HepG2 (cell line): ENCODE measurements around the gene ABCG1. TPM values are rescaled to one million over a fixed set of nuclear protein-coding genes. Genes with fewer than 3 reads are reported as not detected.

Source experiments
- ATAC-seq: fragments of 200-7000 bp; cut with Tn5 transposase; 3 replicates; pipeline ENCODE4 v1.9.1; 2020; ENCODE audit warnings: mild to moderate bottlenecking, moderate library complexity
- BruUV-seq: library from RNA; stranded (reverse); fragments of 400-500 nt; replicated peaks from 2 replicates; lab custom pipeline; 2021; lab: Mats Ljungman, UMichigan
- CTCF ChIA-PET: fragments of 300-600 bp; formaldehyde crosslinking; extraction: SDS; loops from one replicate; lab custom pipeline; 2021; ENCODE audit warnings: low total read pairs, inconsistent platforms, low intra/inter-chr PET ratio; lab: Yijun Ruan, JAX
- POLR2A ChIA-PET: fragments of 350-600 bp; sonication (Branson Sonifier 250); formaldehyde crosslinking; loops from one replicate; lab custom pipeline; 2020; ENCODE audit warnings: antibody characterized with exemption, inconsistent platforms; lab: Yijun Ruan, JAX
- DNase-seq: peaks from one replicate; pipeline ENCODE4 v3.0.0-alpha.2; 2015; ENCODE audit warnings: low spot score
- FAIRE-seq: peaks from 3 replicates; lab custom pipeline; 2011; peaks lifted over from hg19 to GRCh38; lab: Jason Lieb, UNC
- H2AFZ ChIP-seq: one replicate; pipeline ENCODE4 v1.6.1; 2011; ENCODE audit warnings: low read length, inconsistent platforms
- H3K27ac ChIP-seq: fragments of 300-600 bp; 3 replicates; pipeline ENCODE4 v1.8.0; 2011; ENCODE audit warnings: mixed run types, mild to moderate bottlenecking, mixed read lengths, low read length, inconsistent platforms; ENCODE audit not compliant: insufficient read depth; ENCODE audit errors: extremely low read length
- H3K27me3 ChIP-seq, 2 experiments: fragments of 200-600 bp in 1 of 2; 2 replicates in 1 of 2; 3 replicates in 1 of 2; pipeline versions ENCODE4 v1.6.0 to v1.8.0; 2011; ENCODE audit warnings: low read length in 2 of 2, mild to moderate bottlenecking in 2 of 2, moderate library complexity in 2 of 2, inconsistent platforms in 1 of 2; ENCODE audit not compliant: insufficient read depth in 2 of 2, control insufficient read depth in 1 of 2
- H3K36me3 ChIP-seq, 2 experiments: fragments of 200-600 bp in 1 of 2; replicated peaks in 1 of 2; 2 replicates in 1 of 2; 3 replicates in 1 of 2; pipeline versions ENCODE4 v1.5.1 to v1.8.0; 2011; ENCODE audit warnings: low read length in 2 of 2, inconsistent platforms in 1 of 2; ENCODE audit not compliant: insufficient read depth in 2 of 2, control insufficient read depth in 1 of 2
- H3K4me1 ChIP-seq: 2 replicates; pipeline ENCODE4 v1.5.1; 2012; ENCODE audit warnings: low read length, inconsistent platforms; ENCODE audit not compliant: insufficient read depth
- H3K4me2 ChIP-seq: 2 replicates; pipeline ENCODE4 v1.6.0; 2011; ENCODE audit warnings: low read depth, low read length, inconsistent platforms
- H3K4me3 ChIP-seq, 3 experiments: fragments of 200-600 bp in 1 of 3; sonication (generic), shearing (Covaris generic) in 1 of 3; replicated peaks in 1 of 3; 2 replicates each; pipeline ENCODE4 v1.5.1; 2011 to 2016; ENCODE audit warnings: low read length in 3 of 3, inconsistent platforms in 2 of 3, low read depth in 2 of 3, mild to moderate bottlenecking in 2 of 3, control low read depth in 1 of 3, mixed read lengths in 1 of 3; ENCODE audit not compliant: insufficient read depth in 1 of 3
- H3K79me2 ChIP-seq: one replicate; pipeline ENCODE4 v1.6.1; 2011; ENCODE audit warnings: low read length, inconsistent platforms; ENCODE audit not compliant: insufficient read depth
- H3K9ac ChIP-seq: 2 replicates; pipeline ENCODE4 v1.6.0; 2011; ENCODE audit warnings: mild to moderate bottlenecking, low read depth, low read length, inconsistent platforms; ENCODE audit not compliant: insufficient read depth
- H3K9me3 ChIP-seq: 2 replicates; pipeline ENCODE4 v1.5.1; 2012; ENCODE audit warnings: mild to moderate bottlenecking, low read length
- H4K20me1 ChIP-seq: 2 replicates; pipeline ENCODE4 v1.6.0; 2011; ENCODE audit warnings: inconsistent platforms, mild to moderate bottlenecking, low read length, moderate library complexity; ENCODE audit not compliant: insufficient read depth
- ADNP ChIP-seq: sonication (generic); formaldehyde crosslinking; IDR thresholded peaks from 2 replicates; pipeline ENCODE4 v1.4.0; 2020; ENCODE audit warnings: missing genetic modification reagents
- ATF7 ChIP-seq, 2 experiments: fragments of 450-650 bp in 1 of 2; sonication (generic) in 1 of 2; formaldehyde crosslinking in 1 of 2; IDR thresholded peaks; 2 replicates each; pipeline versions ENCODE4 v1.4.0 to v1.6.1; 2016 to 2020; ENCODE audit warnings: antibody characterized with exemption in 1 of 2, mild to moderate bottlenecking in 1 of 2, missing genetic modification reagents in 1 of 2
- CENPBD1 ChIP-seq: sonication (generic); formaldehyde crosslinking; IDR thresholded peaks from 2 replicates; pipeline ENCODE4 v1.8.0; 2022; ENCODE audit warnings: missing genetic modification reagents, low read depth, mild to moderate bottlenecking, borderline replicate concordance
- CREB1 ChIP-seq, 2 experiments: fragments of 450-650 bp in 1 of 2; IDR thresholded peaks; 2 replicates each; pipeline ENCODE4 v1.6.1; 2016 to 2017; ENCODE audit warnings: control low read depth in 1 of 2, mild to moderate bottlenecking in 1 of 2, missing compliant biosample characterization in 1 of 2, missing genetic modification characterization in 1 of 2
- EP300 ChIP-seq, 3 experiments: sonication (generic) in 1 of 3; formaldehyde crosslinking in 1 of 3; IDR thresholded peaks; 2 replicates each; pipeline versions ENCODE4 v1.5.1 to v1.6.1; 2011 to 2020; ENCODE audit warnings: low read depth in 2 of 3, low read length in 2 of 3, borderline replicate concordance in 1 of 3, improper control_type of control experiment in 1 of 3, mild to moderate bottlenecking in 1 of 3, missing genetic modification reagents in 1 of 3, moderate library complexity in 1 of 3
- FOXJ3 ChIP-seq: sonication (generic); formaldehyde crosslinking; IDR thresholded peaks from 2 replicates; pipeline ENCODE4 v1.4.0; 2020; ENCODE audit warnings: missing genetic modification reagents, mild to moderate bottlenecking, borderline replicate concordance
- FOXO1 ChIP-seq: sonication (generic); formaldehyde crosslinking; IDR thresholded peaks from 2 replicates; pipeline ENCODE4 v1.4.0; 2020; ENCODE audit warnings: missing genetic modification reagents
- GFI1 ChIP-seq: sonication (generic); formaldehyde crosslinking; IDR thresholded peaks from 2 replicates; pipeline ENCODE4 v1.5.0; 2020; ENCODE audit warnings: missing genetic modification reagents, mild to moderate bottlenecking, borderline replicate concordance
- JUNB ChIP-seq: sonication (generic); formaldehyde crosslinking; IDR thresholded peaks from 2 replicates; pipeline ENCODE4 v1.8.0; 2022; ENCODE audit warnings: missing genetic modification reagents, mild to moderate bottlenecking, borderline replicate concordance
- NRL ChIP-seq: sonication (generic); formaldehyde crosslinking; IDR thresholded peaks from 2 replicates; pipeline ENCODE4 v1.5.0; 2020; ENCODE audit warnings: missing genetic modification reagents, mild to moderate bottlenecking, moderate library complexity, borderline replicate concordance
- PHF21A ChIP-seq: sonication (generic); formaldehyde crosslinking; IDR thresholded peaks from 2 replicates; pipeline ENCODE4 v1.5.0; 2020; ENCODE audit warnings: mild to moderate bottlenecking, missing genetic modification reagents
- PPARG ChIP-seq: conservative IDR thresholded peaks from 2 replicates; pipeline ENCODE4 v1.6.1; 2016; ENCODE audit warnings: missing biosample characterization, missing genetic modification reagents
- SP5 ChIP-seq: IDR thresholded peaks from 2 replicates; pipeline ENCODE4 v1.6.1; 2016; ENCODE audit warnings: low read depth, borderline replicate concordance
- ZNF136 ChIP-seq: sonication (generic); formaldehyde crosslinking; IDR thresholded peaks from 2 replicates; pipeline ENCODE4 v1.8.1; 2022; ENCODE audit warnings: low read depth, mild to moderate bottlenecking, moderate library complexity, missing genetic modification reagents
- ZNF446 ChIP-seq: sonication (generic); formaldehyde crosslinking; IDR thresholded peaks from 2 replicates; pipeline ENCODE4 v1.5.0; 2020; ENCODE audit warnings: mild to moderate bottlenecking, missing genetic modification reagents
- WGBS: methylation state at CpG from one replicate; pipeline ENCODE4 v1.1.6; 2017; ENCODE audit warnings: low lambda C conversion rate; 5-methylcytosine and 5-hydroxymethylcytosine counted together
- in situ Hi-C: cut with HindIII; loops from 2 replicates; pipeline ENCODE4 v1.10.0; 2017; ENCODE audit warnings: low pct_unique_long_range_greater_than_20kb; ENCODE audit not compliant: extremely low pct_ligation_motif_present
- intact Hi-C: fragments of 100-400 bp; cut with micrococcal nuclease; formaldehyde crosslinking; loops from one replicate; pipeline ENCODE4 v1.10.0; 2022; ENCODE audit not compliant: unreplicated experiment
- polyA plus RNA-seq, 8 experiments: library from polyadenylated mRNA; depleted of rRNA in 3 of 8; stranded (reverse) in 7 of 8; unstranded in 1 of 8; fragments of >200 nt; fragmentation: Illumina TruSeq in 4 of 8; extraction: Trizol in 4 of 8; gene quantifications; 2 replicates each; pipeline versions ENCODE4 v1.2.1 to v1.2.3, GENCODE V29; 2011 to 2016; ENCODE audit warnings: low read depth in 4 of 8, missing spikeins in 1 of 8, mixed read lengths in 1 of 8; ENCODE audit not compliant: insufficient read depth in 1 of 8
- total RNA-seq, 5 experiments: library from RNA; depleted of rRNA; stranded (reverse); fragments of >200 nt; fragmentation: Illumina TruSeq; extraction: Trizol; gene quantifications; 2 replicates each; pipeline ENCODE4 v1.2.3, GENCODE V29; 2016; ENCODE audit warnings: low read depth in 1 of 5
- TF ChIP-seq, protein P1 (sequence below): sonication (generic); formaldehyde crosslinking; IDR thresholded peaks from 2 replicates; pipeline ENCODE4 v1.5.1; 2020; ENCODE audit warnings: missing genetic modification reagents, mild to moderate bottlenecking, borderline replicate concordance
- TF ChIP-seq, protein P2 (sequence below): sonication (generic); formaldehyde crosslinking; IDR thresholded peaks from 2 replicates; pipeline ENCODE4 v1.8.0; 2022; ENCODE audit warnings: mild to moderate bottlenecking, missing genetic modification reagents, moderate library complexity
- TF ChIP-seq, protein P3 (sequence below): sonication (generic); formaldehyde crosslinking; IDR thresholded peaks from 2 replicates; pipeline ENCODE4 v1.5.0; 2020; ENCODE audit warnings: missing genetic modification reagents

The ABCG1 gene
- total and polyA plus RNA-seq, 2 of the 13 experiments (the other 11 are each of a cell fraction or from before 2014, with no cell fraction given), result 0.04 TPM; not detected in 1

- TF ChIP-seq NRL (CRISPR knock-in tag), result no peak
- no peak for TF ChIP-seq FOXO1
- TF ChIP-seq ZNF136 (CRISPR knock-in tag), result no peak
- TF ChIP-seq GFI1 (CRISPR knock-in tag), result no peak
- no peak for TF ChIP-seq FOXJ3 (CRISPR knock-in tag)
- TF ChIP-seq PPARG, result no peak
- no peak for TF ChIP-seq SP5
- TF ChIP-seq, protein P1, sequence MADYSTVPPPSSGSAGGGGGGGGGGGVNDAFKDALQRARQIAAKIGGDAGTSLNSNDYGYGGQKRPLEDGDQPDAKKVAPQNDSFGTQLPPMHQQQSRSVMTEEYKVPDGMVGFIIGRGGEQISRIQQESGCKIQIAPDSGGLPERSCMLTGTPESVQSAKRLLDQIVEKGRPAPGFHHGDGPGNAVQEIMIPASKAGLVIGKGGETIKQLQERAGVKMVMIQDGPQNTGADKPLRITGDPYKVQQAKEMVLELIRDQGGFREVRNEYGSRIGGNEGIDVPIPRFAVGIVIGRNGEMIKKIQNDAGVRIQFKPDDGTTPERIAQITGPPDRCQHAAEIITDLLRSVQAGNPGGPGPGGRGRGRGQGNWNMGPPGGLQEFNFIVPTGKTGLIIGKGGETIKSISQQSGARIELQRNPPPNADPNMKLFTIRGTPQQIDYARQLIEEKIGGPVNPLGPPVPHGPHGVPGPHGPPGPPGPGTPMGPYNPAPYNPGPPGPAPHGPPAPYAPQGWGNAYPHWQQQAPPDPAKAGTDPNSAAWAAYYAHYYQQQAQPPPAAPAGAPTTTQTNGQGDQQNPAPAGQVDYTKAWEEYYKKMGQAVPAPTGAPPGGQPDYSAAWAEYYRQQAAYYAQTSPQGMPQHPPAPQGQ (CRISPR knock-in tag), result no peak
- no peak for TF ChIP-seq PHF21A (CRISPR knock-in tag)
- TF ChIP-seq, all 625 proteins: peak for 0
These were observed 33.9 kb downstream of the ABCG1 start (continued) for GRCh38 chr21:42252778-42253340.

- Histone ChIP-seq H3K4me2 (no peak overlapping the region), H3K79me2 (no peaks in the 10 kb centered on the region), H3K4me1 (no peaks in the 10 kb centered on the region), H3K9ac (no peak overlapping the region), H3K9me3 (no peaks in the 10 kb centered on the region), H4K20me1 (no peaks in the 10 kb centered on the region), H3K27ac (no peak overlapping the region), H2AFZ (no peak overlapping the region), H3K4me3 (no peak overlapping the region), H3K27me3 (peaks cover 3 to 21% of the 10 kb centered on the region in 2 experiments; a peak in 3 of 5 replicates), H3K36me3 (no peaks in the 10 kb centered on the region)
- no peak for DNase-seq
- WGBS, result 0% methylated on average over 5 of the region's 8 CpGs
- ChIA-PET CTCF (no interaction called here), POLR2A (no interaction called here)
- TF ChIP-seq CENPBD1 (CRISPR knock-in tag) (no peak), EP300 (IDR thresholded peaks at IDR 0.05; ENCODE audit: low read depth in 2 of 2, low read length in 2 of 2) (no peak), EP300 (CRISPR knock-in tag; IDR thresholded peaks at IDR 0.05; ENCODE audit: borderline replicate concordance) (no peak), JUNB (CRISPR knock-in tag) (no peak), ADNP (CRISPR knock-in tag) (no peak), CREB1 (IDR thresholded peaks at IDR 0.05) (peak; percentile 76), CREB1 (CRISPR knock-in tag; IDR thresholded peaks at IDR 0.05) (no peak), ZNF446 (no peak), ATF7 (IDR thresholded peaks at IDR 0.05) (peak; percentile 38), ATF7 (CRISPR knock-in tag; IDR thresholded peaks at IDR 0.05) (no peak)
- TF ChIP-seq, protein P2, sequence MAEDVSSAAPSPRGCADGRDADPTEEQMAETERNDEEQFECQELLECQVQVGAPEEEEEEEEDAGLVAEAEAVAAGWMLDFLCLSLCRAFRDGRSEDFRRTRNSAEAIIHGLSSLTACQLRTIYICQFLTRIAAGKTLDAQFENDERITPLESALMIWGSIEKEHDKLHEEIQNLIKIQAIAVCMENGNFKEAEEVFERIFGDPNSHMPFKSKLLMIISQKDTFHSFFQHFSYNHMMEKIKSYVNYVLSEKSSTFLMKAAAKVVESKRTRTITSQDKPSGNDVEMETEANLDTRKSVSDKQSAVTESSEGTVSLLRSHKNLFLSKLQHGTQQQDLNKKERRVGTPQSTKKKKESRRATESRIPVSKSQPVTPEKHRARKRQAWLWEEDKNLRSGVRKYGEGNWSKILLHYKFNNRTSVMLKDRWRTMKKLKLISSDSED (CRISPR knock-in tag), result no peak
- TF ChIP-seq, protein P3, sequence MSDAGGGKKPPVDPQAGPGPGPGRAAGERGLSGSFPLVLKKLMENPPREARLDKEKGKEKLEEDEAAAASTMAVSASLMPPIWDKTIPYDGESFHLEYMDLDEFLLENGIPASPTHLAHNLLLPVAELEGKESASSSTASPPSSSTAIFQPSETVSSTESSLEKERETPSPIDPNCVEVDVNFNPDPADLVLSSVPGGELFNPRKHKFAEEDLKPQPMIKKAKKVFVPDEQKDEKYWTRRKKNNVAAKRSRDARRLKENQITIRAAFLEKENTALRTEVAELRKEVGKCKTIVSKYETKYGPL (CRISPR knock-in tag), result no peak
- intact Hi-C loops, result no loop called here
- no peak for ATAC-seq
- no TSS peak for BruUV-seq
- FAIRE-seq, result no peak
- in situ Hi-C loops, result no loop called here
These were observed 34.5 kb downstream of the ABCG1 start for GRCh38 chr21:42253466-42253865.
